GM18508 (cell line): Measurements from ENCODE around the gene GPD2.
"Not testable (repeated sequence)": the region's sequence is repeated elsewhere in the genome, so short reads cannot be mapped to it uniquely, and the experiment has no call there.

Source experiments
- ATAC-seq: cut with Tn5 transposase; IDR thresholded peaks from one replicate; pipeline ENCODE4 v1.9.1; 2021; ENCODE audit warnings: moderate number of reproducible peaks; ENCODE audit not compliant: insufficient read depth, unreplicated experiment

Gene GPD2

GRCh38 chr2:156471762-156472161 lies 35.6 kb downstream of the GPD2 start:
- ATAC-seq: no peak

DNA sequence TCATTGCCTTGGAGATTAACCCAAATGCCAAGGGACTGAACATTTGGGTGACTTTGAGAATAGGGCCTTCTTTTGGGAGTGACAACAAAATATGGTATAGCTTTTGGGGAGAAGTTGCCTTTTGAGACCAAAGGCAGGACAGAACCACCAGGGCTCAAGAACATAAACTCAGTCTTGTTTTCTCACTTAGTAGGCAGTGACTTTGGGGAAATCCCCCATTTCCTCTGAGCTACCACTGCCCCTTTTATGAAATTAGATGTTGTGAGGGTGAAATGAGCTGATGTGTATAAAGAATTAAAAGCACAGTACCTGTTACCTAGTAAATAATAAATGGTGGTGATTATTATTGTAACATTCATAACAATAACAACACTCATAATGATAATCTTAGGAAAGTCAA lies 36.5 kb downstream of the GPD2 start:
- peak; percentile 42 for ATAC-seq

DNA sequence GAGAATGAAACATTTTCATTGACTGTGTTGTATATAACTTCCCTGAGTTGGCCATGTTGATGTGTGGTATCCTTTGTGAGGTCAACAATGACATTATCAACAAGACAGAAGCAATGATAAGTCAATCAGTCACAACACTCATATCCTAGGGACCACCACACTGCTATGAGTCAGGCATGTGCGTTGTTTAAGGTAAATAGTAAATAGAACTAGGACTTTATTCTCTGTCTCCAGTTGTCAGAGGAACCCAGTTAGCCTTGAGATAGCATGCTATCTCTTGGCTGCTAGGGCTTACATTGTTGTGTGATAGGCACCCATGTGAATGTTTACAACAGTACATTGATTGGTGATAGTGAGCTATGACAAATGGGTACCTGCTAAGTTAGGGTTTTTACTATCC lies 37.3 kb downstream of the GPD2 start:
- ATAC-seq: no peak

DNA sequence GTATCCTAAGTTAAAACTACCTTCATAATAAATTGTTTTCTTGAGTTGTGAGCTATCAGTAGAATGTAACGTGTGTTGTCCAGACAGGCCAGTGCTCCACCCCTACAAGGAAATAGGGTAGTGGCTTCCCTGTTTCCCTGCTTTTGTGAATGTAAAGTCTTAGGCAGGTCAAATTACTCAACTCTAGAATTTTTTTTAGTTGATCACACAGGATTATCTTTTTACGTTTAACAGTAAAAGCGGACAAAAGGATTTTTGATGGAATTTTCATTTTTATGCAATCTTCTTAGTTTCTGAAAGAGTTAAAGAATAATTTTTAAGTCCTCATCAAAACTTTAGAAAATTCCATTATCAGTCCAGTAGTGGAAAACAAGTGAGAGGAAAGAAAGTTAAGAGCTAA lies 38.2 kb downstream of the GPD2 start:
- no peak for ATAC-seq

GRCh38 chr2:156476021-156476849 lies 40.1 kb downstream of the GPD2 start:
- ATAC-seq: no peak

- ATAC-seq: peak; percentile 65
These were observed 40.6 kb downstream of the GPD2 start for GRCh38 chr2:156476850-156477206.

DNA sequence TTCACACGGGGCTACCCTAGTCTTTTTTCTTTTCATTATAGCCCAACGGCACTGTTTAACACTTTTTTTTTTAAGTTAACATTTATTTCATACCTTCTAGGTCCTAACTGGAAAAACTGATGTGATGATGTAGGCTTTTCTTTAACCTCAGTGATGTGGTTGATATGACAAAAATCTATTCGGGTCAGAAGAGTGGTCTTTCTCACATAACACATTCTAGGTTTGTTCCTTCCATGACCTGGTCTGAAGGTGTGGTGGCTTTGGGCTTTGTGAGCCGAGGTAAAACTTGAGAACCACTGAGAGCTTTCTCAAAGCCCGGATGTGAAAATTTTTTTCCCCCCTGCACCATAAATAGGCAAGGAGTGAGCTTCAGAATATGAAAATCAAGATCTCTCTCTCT lies 44.2 kb downstream of the GPD2 start:
- ATAC-seq: no peak

DNA sequence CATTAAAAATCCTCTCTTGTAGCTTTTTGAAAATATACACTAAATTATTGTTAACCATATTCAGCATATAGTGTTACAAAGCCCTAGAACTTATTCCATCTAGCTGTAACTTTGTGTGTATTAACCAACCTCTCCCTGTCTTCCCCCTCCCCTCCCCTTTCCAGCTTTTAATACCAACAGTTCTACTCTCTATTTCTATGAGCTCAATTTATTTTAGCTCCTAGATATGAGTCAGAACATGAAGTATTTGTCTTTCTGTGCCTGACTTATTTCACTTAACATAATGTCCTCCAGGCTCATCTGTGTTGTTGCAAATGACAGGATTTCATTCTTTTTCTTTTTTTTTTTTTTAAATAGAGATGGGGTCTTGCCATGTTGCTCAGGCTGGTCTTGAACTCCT lies 45.1 kb downstream of the GPD2 start:
- ATAC-seq: no peak

- ATAC-seq: no peak
These were observed 47.6 kb downstream of the GPD2 start for GRCh38 chr2:156483741-156484173.

DNA sequence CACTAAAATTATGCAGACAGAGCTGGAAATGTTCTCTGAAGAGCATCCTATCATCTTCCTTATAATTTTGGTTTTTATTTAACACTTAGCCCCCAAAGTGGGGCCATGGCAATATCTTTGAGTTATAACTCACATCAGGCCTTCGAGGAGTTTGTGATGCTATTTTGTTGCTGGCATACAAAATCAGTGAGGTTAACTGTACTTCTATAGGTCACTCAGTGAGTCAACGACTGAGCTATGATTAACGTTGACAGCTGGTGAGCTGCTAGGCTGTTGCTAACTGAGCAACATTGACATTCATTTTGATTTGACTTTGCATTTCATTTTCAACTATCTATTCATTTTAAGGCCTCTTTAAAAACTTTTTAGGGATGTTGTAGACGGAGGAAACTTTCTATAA lies 50.0 kb downstream of the GPD2 start:
- no peak for ATAC-seq

DNA sequence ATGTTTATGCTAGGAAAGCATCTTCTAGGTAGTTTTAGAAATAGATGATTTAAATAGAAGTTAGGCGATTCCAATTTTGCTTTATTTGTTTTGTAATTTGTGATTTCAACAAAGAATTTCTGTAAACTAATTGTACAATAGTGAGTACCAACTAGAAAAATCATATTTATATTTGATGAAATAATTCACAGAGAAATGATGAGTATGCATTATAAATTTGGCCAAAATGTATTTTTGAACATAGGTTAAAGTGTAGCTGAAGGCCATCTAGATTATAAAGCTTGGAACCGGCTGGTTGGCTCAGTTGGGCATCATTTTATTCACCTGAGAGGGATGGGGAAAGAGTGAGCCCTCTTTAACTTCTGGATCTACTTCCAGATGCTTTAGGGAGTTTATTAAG lies 50.4 kb downstream of the GPD2 start:
- ATAC-seq: no peak

DNA sequence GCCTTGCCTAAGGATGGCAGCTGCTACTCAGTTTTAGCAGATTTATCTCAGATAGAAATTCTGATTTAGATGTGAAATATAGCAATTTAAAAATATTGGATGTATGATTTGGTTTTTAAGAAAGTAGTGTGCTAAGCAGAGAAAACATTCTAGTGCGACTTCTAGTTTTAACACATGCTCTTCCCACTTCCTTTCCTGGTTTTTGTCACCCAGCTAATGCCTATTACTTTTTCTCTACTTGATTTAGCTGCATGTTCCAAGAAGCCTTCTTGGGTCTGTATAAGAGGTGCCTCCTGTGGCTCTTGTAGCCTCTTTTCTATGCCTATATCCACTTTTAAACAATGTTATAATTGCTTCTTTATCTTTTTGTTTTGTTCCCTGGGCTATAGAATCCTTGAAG lies 53.0 kb downstream of the GPD2 start:
- no peak for ATAC-seq

DNA sequence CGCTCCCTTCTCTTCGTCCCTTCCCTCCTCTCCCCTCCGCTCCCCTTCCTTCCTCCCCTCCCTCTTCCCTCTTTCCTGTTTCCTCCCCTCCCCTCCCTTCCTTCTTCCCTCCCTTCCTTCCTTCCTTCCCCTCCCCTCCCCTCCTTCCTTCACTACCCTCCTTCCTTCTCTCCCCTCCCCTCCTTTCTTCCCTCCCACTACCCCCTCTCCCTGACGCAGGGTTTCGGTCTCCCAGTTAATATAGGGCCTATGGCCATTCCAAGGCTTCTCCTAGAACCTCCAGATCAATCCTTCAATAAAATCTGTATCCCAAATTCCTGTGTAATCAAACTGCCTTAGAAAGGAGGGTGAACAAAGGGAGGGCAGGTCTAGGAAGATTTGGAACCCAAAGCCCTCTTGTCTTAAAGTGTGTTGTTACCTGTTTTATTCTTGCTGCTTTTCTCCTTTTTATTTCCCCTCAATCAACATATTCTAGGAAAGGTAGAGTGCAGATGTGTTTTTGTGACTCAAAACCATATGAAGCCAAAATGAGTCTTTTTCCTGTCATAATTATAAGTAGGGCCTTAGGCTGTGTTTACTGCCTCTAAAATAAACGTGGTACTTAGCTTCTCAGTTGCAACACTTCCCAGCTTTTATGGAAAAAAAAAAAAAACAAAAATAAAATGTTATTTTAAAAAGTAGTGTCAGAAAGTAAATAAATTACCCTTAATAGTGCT lies 53.7 kb downstream of the GPD2 start:
- ATAC-seq: no peak

- no peak for ATAC-seq
These were observed 54.3 kb downstream of the GPD2 start for GRCh38 chr2:156490466-156490840.

- ATAC-seq: no peak
These were observed 55.0 kb downstream of the GPD2 start for GRCh38 chr2:156491176-156491575.

DNA sequence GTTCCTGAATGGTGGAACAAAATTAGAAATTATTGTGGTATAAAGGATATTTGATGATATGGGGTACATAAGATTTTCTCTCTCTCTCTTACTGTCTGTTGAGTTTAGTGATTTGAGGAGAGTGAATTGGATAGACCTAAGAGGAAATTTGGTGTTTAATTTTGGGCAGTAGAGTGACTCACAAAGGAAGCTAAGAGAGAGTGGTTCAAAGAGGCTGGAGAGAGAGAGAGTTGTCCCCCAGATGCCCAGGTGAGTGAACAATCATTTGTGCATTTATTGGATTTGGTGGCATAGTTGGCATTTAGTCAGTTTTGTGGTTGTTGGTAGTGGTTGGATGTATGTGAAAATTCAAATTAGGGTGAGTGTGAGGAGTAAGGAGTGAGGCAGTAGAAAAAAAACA lies 56.8 kb downstream of the GPD2 start:
- no peak for ATAC-seq

DNA sequence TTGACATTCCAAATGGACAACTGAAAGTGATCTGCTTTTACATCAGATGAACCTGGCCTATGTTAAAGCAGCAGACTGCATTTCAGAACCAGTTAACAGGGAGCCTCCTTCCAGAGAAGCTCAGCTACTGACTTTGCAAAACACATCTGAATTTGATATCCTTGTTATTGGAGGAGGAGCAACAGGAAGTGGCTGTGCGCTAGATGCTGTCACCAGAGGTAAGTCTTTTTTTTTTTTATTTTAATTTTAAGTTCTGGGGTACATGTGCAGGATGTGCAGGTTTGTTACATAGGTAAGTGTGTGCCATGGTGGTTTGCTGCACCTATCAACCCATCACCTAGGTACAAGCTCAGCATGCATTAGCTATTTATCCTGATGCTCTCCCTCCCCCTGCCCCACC lies 59.8 kb downstream of the GPD2 start:
- ATAC-seq: not testable (repeated sequence)

DNA sequence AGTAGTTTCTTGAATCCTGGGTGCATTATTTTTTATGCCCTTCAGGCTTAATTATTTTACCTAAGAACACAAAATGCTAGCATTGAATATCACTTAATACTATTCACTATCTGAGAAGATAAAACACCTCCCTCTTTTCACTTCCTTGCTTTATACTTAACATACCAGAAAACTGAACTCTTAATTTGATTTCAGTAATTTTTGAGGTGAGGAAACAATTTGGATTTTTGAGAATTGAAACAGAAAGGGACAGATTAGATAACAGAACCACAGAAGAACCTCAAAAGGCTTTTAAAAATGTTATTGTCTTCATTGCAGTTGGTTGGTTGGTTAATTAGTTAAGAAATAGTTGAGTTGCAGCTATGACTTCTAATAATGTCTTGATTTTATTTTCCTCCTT lies 69.5 kb downstream of the GPD2 start:
- peak; percentile 84 for ATAC-seq

DNA sequence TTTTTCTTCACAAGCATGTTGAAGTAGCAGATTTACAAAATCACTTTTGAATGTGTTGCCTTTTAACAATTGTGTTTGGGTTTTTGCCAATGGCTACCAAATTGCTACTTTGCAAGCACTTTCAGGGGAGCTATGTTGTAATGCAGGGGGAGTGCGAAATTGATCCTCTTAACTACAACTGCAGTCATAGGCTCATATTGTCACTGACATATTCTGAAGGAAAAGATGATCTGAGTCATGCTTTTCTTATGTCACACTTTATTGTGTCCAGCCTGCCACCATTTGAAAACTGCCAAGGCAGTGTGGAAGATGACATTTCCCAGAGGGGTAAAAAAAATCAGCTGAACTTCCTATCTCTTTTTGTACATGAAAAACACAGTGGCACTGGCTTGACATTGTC lies 74.9 kb downstream of the GPD2 start:
- no peak for ATAC-seq

DNA sequence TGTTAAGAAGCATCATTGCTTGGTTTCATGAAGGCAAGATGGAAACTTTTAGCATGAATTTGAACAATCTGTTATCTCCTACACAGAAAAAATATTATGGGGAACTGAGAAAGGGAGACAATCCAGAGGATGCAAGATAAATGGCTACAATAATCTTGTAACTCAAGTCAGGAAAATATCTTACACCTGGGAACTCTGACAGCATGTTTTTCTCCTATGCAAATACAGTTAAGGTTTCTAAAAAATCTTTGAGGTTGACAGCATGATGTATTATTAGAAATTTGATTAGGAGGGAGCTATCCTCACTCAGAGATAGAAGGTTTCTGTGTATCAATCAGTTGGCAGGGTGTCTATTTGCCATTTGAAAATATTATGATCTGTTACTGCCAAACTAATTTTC lies 75.6 kb downstream of the GPD2 start:
- ATAC-seq: peak; percentile 43

- ATAC-seq: no peak
These were observed 76.3 kb downstream of the GPD2 start for GRCh38 chr2:156512451-156512850.

- ATAC-seq: no peak
These were observed 77.0 kb downstream of the GPD2 start for GRCh38 chr2:156513219-156513618.
